GM06990 (cell line): Measurements from ENCODE around the gene GREB1.

ENCODE experiments used
- DNase-seq: peaks from one replicate; pipeline ENCODE4 v3.0.0-alpha.2; 2011; ENCODE audit not compliant: insufficient read length; ENCODE audit errors: extremely low read depth
- H3K27me3 ChIP-seq: replicated peaks from 2 replicates; pipeline ENCODE4 v1.6.0; 2011; ENCODE audit warnings: low read length; ENCODE audit not compliant: control insufficient read depth, insufficient read depth
- H3K36me3 ChIP-seq: 2 replicates; pipeline ENCODE4 v1.5.1; 2011; ENCODE audit warnings: low read length; ENCODE audit not compliant: control insufficient read depth, insufficient read depth
- H3K4me3 ChIP-seq: replicated peaks from 2 replicates; pipeline ENCODE4 v1.5.1; 2011; ENCODE audit warnings: low read depth, mild to moderate bottlenecking, control low read depth, low read length
- CTCF ChIP-seq: IDR thresholded peaks from 2 replicates; pipeline ENCODE4 v1.5.1; 2011; ENCODE audit warnings: low read length, control low read depth, mild to moderate bottlenecking, inconsistent platforms; ENCODE audit not compliant: insufficient read depth, poor library complexity, severe bottlenecking

GREB1 gene

GRCh38 chr2:11559066-11559785 lies 25.4 kb downstream of the GREB1 start:
- no peak for TF ChIP-seq CTCF
- no peaks in the 10 kb centered on the region for H3K36me3 ChIP-seq
- H3K4me3 ChIP-seq = no peak overlapping the region
- no peak for DNase-seq
- peaks cover 2% of the 10 kb centered on the region for H3K27me3 ChIP-seq

- DNase-seq = no peak
- Histone ChIP-seq H3K27me3 (peaks cover 2% of the 10 kb centered on the region), H3K36me3 (no peaks in the 10 kb centered on the region), H3K4me3 (no peak overlapping the region)
- TF ChIP-seq CTCF = no peak
Observed at GRCh38 chr2:11559786-11560155, 25.9 kb downstream of the GREB1 start.

- TF ChIP-seq CTCF = no peak
- H3K4me3 ChIP-seq = no peak overlapping the region
- no peak for DNase-seq
- no peaks in the 10 kb centered on the region for H3K36me3 ChIP-seq
- H3K27me3 ChIP-seq = peaks cover 2% of the 10 kb centered on the region
Observed at GRCh38 chr2:11560806-11561205, 27.0 kb downstream of the GREB1 start.

- no peak overlapping the region for H3K4me3 ChIP-seq
- DNase-seq = no peak
- peaks cover 2% of the 10 kb centered on the region for H3K27me3 ChIP-seq
- H3K36me3 ChIP-seq = no peaks in the 10 kb centered on the region
- TF ChIP-seq CTCF = no peak
Observed at GRCh38 chr2:11562011-11562410, 28.2 kb downstream of the GREB1 start.

GRCh38 chr2:11562476-11562875 lies 28.6 kb downstream of the GREB1 start:
- DNase-seq = no peak
- H3K36me3 ChIP-seq = no peaks in the 10 kb centered on the region
- no peak for TF ChIP-seq CTCF
- H3K4me3 ChIP-seq = no peak overlapping the region
- peaks cover 2% of the 10 kb centered on the region for H3K27me3 ChIP-seq
